SK-N-SH treated with all-trans-retinoic acid at 6 μM for 48 hours (cell line): Measurements from ENCODE around the gene VPS33B.

Source experiments
- ATAC-seq: fragments of 200-7000 bp; cut with Tn5 transposase; 3 replicates; pipeline ENCODE4 v1.9.1; 2020; ENCODE audit warnings: mild to moderate bottlenecking, moderate library complexity
- SNAI2 ChIP-seq: fragments of 250-450 bp; sonication (Bioruptor Pico); IDR thresholded peaks from 2 replicates; pipeline ENCODE4 v1.5.0; 2020; ENCODE audit warnings: mild to moderate bottlenecking, moderate library complexity

VPS33B gene

DNA sequence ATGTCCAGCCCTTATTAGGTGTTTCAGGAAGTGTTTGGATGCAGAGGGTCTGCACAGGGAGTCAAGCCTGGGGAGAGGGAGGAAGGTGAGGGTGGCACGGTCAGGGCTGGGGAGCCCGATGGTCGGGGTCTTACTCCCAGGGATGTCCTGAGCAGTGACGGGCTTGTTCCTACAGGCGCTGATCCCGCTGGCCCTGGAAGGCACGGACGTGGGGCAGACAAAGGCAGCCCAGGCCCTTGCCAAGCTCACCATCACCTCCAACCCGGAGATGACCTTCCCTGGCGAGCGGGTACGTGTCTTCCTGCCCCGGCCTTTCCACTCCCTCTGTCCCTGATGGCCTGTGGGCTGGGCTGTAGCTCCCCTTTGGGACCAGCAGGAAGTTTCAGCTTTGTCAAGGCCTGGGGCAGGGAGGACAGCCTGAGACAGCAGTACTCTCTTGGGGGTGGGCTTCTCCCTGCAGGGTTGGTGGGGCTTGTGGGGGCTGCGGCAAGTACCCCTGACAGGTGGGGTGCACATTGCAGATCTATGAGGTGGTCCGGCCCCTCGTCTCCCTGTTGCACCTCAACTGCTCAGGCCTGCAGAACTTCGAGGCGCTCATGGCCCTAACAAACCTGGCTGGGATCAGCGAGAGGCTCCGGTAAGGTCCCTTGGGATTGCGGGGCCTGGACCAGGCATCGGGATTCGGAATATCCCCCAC lies 72.3 kb downstream of the VPS33B start:
- no peak for ATAC-seq
- TF ChIP-seq SNAI2 (CRISPR knock-in tag), result no peak
- TF ChIP-seq, all 23 proteins: peak for 0
